C4-2B (cell line): ENCODE measurements around the gene TIMM10B.

Experiments used
- CTCF ChIP-seq: fragments of 450-650 bp; conservative IDR thresholded peaks from 2 replicates; pipeline ENCODE4 v1.5.1; 2017; ENCODE audit warnings: mild to moderate bottlenecking
- ZFX ChIP-seq: fragments of 450-650 bp; IDR thresholded peaks from 2 replicates; pipeline ENCODE4 v1.6.1; 2017

GRCh38 chr11:6523253-6523652, 42.0 kb downstream of the TIMM10B start:
- TF ChIP-seq ZFX (no peak), CTCF (no peak)
